ENCODE measurements around the gene PPP1CB.

DNA sequence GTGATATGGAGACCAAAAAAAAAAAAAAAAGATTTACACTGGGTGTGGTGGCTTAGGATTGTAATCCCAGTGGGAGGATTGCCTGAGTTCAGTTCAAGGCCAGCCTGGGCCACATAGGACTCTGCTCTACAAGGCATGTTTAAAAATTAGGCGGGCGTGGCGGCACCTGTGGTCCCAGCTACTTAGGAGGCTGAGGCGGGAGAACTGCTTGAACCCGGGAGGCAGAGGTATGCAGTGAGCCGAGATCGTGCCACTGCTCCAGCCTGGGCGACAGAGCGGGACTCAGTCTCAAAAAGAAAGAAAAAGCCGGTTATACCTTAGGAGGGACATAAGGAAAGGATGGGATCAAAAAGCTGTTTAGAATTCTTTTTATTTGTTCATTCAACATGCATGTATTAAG lies 58.3 kb downstream of the PPP1CB start:
- TF ChIP-seq, protein P1, sequence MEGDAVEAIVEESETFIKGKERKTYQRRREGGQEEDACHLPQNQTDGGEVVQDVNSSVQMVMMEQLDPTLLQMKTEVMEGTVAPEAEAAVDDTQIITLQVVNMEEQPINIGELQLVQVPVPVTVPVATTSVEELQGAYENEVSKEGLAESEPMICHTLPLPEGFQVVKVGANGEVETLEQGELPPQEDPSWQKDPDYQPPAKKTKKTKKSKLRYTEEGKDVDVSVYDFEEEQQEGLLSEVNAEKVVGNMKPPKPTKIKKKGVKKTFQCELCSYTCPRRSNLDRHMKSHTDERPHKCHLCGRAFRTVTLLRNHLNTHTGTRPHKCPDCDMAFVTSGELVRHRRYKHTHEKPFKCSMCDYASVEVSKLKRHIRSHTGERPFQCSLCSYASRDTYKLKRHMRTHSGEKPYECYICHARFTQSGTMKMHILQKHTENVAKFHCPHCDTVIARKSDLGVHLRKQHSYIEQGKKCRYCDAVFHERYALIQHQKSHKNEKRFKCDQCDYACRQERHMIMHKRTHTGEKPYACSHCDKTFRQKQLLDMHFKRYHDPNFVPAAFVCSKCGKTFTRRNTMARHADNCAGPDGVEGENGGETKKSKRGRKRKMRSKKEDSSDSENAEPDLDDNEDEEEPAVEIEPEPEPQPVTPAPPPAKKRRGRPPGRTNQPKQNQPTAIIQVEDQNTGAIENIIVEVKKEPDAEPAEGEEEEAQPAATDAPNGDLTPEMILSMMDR (IDR thresholded peaks at IDR 0.05): no peak
- TF ChIP-seq POLR2A (IDR thresholded peaks at IDR 0.05): no peak

All from heart left ventricle (tissue), 13 donors.